ENCODE measurements around the gene EFNB3. TPM values are rescaled to one million over a fixed set of nuclear protein-coding genes. Genes with fewer than 3 reads are reported as not detected.

Gene EFNB3
- total and polyA plus RNA-seq, 7 donors = 0.28 to 1.0 (median 0.54) TPM; not detected in 2

GRCh38 chr17:7712111-7712771 is 7.2 kb downstream of the EFNB3 start:
- H3K9me3 ChIP-seq = no peaks in the 10 kb centered on the region
- TF ChIP-seq CTCF (IDR thresholded peaks at IDR 0.05) (no peak), EP300 (IDR thresholded peaks at IDR 0.05) (no peak), POLR2AphosphoS5 (IDR thresholded peaks at IDR 0.05) (no peak), POLR2A (IDR thresholded peaks at IDR 0.05) (no peak)
- WGBS, 2 donors = 16 to 30% methylated on average over 19 of the region's 19 CpGs
- H3K4me3 ChIP-seq = no peak overlapping the region
- H3K4me1 ChIP-seq = peaks cover 0 to 14% (median 11%) of the 10 kb centered on the region in 4 donors
- DNase-seq = no peak
- intact Hi-C loops (cut with DNase I) = no loop called here
- H3K36me3 ChIP-seq = no peaks in the 10 kb centered on the region
- no peak overlapping the region for H3K27ac ChIP-seq
- peaks cover 10 to 93% (median 68%) of the 10 kb centered on the region in 3 donors for H3K27me3 ChIP-seq

GRCh38 chr17:7713782-7714181 is 8.8 kb downstream of the EFNB3 start:
- Histone ChIP-seq H3K36me3 (no peaks in the 10 kb centered on the region), H3K4me3 (no peak overlapping the region), H3K4me1 (peaks cover 0 to 23% (median 20%) of the 10 kb centered on the region in 4 donors), H3K27me3 (peaks cover 10 to 78% (median 58%) of the 10 kb centered on the region in 3 donors), H3K9me3 (no peaks in the 10 kb centered on the region), H3K27ac (no peak overlapping the region)
- intact Hi-C loops (cut with DNase I) = no loop called here
- 23 to 44% methylated on average over 9 of the region's 9 CpGs for WGBS, 2 donors
- DNase-seq = no peak
- TF ChIP-seq EP300 (IDR thresholded peaks at IDR 0.05) = no peak
- TF ChIP-seq POLR2A (IDR thresholded peaks at IDR 0.05) = no peak
- TF ChIP-seq CTCF (IDR thresholded peaks at IDR 0.05) = no peak
- no peak for TF ChIP-seq POLR2AphosphoS5 (IDR thresholded peaks at IDR 0.05)

GRCh38 chr17:7714721-7715594 is 10.0 kb downstream of the EFNB3 start:
- Histone ChIP-seq H3K4me1 (peaks cover 0 to 23% (median 20%) of the 10 kb centered on the region in 4 donors), H3K36me3 (no peaks in the 10 kb centered on the region), H3K27me3 (peaks cover 10 to 66% (median 46%) of the 10 kb centered on the region in 3 donors), H3K4me3 (no peak overlapping the region), H3K9me3 (no peaks in the 10 kb centered on the region), H3K27ac (no peak overlapping the region)
- DNase-seq = no peak
- WGBS, 2 donors = 72 to 77% methylated on average over 10 of the region's 10 CpGs
- intact Hi-C loops (cut with DNase I) = no loop called here
- TF ChIP-seq CTCF (IDR thresholded peaks at IDR 0.05) (no peak), POLR2A (IDR thresholded peaks at IDR 0.05) (no peak), EP300 (IDR thresholded peaks at IDR 0.05) (no peak), POLR2AphosphoS5 (IDR thresholded peaks at IDR 0.05) (no peak)

- intact Hi-C loops (cut with DNase I) = no loop called here
- TF ChIP-seq POLR2AphosphoS5 (IDR thresholded peaks at IDR 0.05) (no peak), CTCF (IDR thresholded peaks at IDR 0.05) (no peak), POLR2A (IDR thresholded peaks at IDR 0.05) (no peak), EP300 (IDR thresholded peaks at IDR 0.05) (no peak)
- no peaks in the 10 kb centered on the region for H3K9me3 ChIP-seq
- 22 to 45% methylated on average over 20 of the region's 20 CpGs for WGBS, 2 donors
- H3K27me3 ChIP-seq = peaks cover 10 to 53% (median 35%) of the 10 kb centered on the region in 3 donors
- peak overlapping the region in 3 of 4 donors; percentile 58 to 71 (median 62) for H3K27ac ChIP-seq
- H3K4me3 ChIP-seq = peak overlapping the region; percentile 43 to 68 (median 57)
- H3K36me3 ChIP-seq = no peaks in the 10 kb centered on the region
- no peak for DNase-seq
- H3K4me1 ChIP-seq = peaks cover 0 to 23% (median 20%) of the 10 kb centered on the region in 4 donors
Observed at GRCh38 chr17:7715936-7716886, 11.2 kb downstream of the EFNB3 start.

All from sigmoid colon (tissue), 7 donors.